ENCODE data around the gene EFHC1. TPM values are rescaled to one million over a fixed set of nuclear protein-coding genes. Genes with fewer than 3 reads are reported as not detected.
A peak's percentile ranks its signal among the peaks of the same experiment; 100 is the strongest.

The EFHC1 gene
- total RNA-seq, 1 donor from 2014 or later: 29.0 TPM

DNA sequence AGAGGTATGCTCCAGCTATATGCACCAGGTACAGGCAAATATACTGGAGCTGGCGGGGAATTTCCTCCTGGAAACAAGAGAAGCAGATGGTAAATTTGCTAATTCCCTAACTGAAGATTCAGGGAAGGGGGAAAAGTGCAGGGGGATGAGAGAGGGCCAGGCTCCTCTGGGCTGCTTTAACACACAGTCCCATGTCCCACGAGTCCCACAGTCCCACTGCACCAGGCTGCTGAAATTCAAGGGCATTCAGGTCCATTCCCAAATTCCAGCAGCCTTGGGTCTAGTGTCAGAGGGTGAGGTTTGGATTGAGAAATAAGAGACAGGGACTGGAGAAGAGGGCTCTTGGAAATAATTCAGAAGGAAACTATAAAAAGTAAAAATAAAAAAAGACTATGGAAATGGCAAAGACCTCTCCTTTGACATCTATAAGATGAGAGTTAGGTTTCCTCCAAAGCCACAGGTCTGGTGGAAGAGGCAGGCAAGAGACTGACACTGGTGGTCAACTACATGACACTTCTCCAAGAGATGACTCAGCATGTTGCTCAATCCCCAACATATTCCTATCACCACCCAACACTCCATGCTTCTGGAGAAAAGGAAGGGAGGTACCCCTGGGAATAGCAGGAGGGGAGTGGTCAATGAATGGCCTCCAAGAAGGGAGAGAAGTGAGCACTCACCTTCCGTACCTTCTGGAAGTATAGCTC is 87.6 kb downstream of the EFHC1 start:
- peaks cover 9% of the 10 kb centered on the region for H3K27me3 Mint-ChIP-seq (ENCODE audit: unreplicated experiment)
- H3K9me3 Mint-ChIP-seq (ENCODE audit: unreplicated experiment): no peaks in the 10 kb centered on the region
- no peak overlapping the region for H3K27ac Mint-ChIP-seq (ENCODE audit: unreplicated experiment)
- DNase-seq (ENCODE audit: low spot score): no peak
- peaks cover 19% of the 10 kb centered on the region for H3K4me1 Mint-ChIP-seq (ENCODE audit: unreplicated experiment)
- TF ChIP-seq, protein P1, sequence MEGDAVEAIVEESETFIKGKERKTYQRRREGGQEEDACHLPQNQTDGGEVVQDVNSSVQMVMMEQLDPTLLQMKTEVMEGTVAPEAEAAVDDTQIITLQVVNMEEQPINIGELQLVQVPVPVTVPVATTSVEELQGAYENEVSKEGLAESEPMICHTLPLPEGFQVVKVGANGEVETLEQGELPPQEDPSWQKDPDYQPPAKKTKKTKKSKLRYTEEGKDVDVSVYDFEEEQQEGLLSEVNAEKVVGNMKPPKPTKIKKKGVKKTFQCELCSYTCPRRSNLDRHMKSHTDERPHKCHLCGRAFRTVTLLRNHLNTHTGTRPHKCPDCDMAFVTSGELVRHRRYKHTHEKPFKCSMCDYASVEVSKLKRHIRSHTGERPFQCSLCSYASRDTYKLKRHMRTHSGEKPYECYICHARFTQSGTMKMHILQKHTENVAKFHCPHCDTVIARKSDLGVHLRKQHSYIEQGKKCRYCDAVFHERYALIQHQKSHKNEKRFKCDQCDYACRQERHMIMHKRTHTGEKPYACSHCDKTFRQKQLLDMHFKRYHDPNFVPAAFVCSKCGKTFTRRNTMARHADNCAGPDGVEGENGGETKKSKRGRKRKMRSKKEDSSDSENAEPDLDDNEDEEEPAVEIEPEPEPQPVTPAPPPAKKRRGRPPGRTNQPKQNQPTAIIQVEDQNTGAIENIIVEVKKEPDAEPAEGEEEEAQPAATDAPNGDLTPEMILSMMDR (IDR thresholded peaks at IDR 0.05; ENCODE audit: unreplicated experiment): no peak
- no peak overlapping the region for H3K4me3 Mint-ChIP-seq (ENCODE audit: unreplicated experiment)
- H3K36me3 Mint-ChIP-seq (ENCODE audit: low read depth, unreplicated experiment): peaks cover 33% of the 10 kb centered on the region

DNA sequence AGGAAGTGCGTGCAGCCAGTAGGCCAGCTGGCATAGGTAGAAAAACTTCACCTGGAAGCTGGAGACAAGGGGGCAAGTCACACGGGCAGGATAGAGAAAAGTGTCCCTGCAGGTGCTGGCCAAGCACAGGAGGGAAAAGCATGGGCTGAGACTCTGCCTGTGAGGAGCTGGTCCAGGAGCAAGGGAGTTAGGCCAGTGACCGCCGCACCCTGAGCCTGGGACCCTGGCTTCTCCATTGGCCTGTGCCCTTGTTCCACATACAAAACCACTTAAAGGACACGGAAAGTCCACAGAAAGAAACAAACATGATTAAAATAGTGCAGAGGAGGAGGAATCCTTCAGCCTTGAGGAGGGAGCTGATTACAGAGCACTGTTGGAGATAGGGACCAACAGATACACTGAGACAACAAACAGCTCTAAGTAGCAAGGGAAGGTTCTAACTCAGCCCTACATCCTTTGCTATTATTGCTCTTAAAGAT is 88.2 kb downstream of the EFHC1 start:
- no peak for DNase-seq (ENCODE audit: low spot score)
- Mint-ChIP-seq H3K27me3 (ENCODE audit: unreplicated experiment) (peaks cover 8% of the 10 kb centered on the region), H3K4me3 (ENCODE audit: unreplicated experiment) (peak overlapping the region; percentile 27), H3K27ac (ENCODE audit: unreplicated experiment) (no peak overlapping the region), H3K9me3 (ENCODE audit: unreplicated experiment) (no peaks in the 10 kb centered on the region), H3K36me3 (ENCODE audit: low read depth, unreplicated experiment) (peaks cover 33% of the 10 kb centered on the region), H3K4me1 (ENCODE audit: unreplicated experiment) (peaks cover 19% of the 10 kb centered on the region)
- TF ChIP-seq, protein P1 (IDR thresholded peaks at IDR 0.05; ENCODE audit: unreplicated experiment): no peak

DNA sequence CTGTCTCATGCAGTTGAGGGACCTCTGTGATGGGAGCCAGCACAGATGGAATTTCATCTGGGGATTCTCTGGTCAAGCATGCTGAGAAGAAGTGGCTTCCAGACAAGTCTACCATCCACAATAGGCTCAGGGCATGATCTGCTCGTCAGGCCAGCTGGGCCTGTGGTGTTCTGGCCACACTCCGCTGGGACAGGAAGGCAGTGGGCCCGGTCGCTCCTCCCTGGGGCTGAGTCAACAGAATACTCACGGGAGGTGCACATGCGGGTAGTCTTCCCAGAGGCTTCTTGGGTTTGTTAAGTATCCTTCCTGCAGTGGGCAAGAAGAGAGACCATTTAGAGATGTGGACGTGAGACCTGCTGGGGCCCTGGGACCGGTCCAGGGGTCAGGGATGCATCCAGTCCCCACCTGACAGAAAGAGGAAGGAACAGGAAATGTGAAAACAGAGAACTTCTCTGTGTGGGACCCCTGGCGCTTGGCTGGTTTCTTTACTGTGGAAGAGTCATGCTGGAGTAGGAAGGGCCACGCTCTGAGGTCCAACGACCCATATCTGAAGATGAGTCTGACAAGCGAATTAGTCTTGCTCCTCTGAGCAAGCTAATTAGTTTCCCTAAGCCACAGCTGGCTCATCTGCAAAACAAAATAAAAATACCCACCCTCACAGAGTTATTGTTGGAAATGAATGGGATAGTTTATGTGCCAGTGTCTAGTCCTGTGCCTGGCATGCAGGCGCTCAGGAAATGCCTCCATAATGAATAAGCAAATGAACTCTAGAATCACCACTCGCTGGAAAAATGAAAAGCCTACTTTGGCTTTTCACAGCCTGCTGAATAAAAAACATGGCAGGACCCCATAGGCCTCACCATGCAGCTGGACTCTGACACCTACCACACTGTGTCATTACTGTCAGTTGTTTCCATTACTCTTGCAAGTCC is 89.4 kb downstream of the EFHC1 start:
- TF ChIP-seq, protein P1 (IDR thresholded peaks at IDR 0.05; ENCODE audit: unreplicated experiment): no peak
- no peak overlapping the region for H3K4me3 Mint-ChIP-seq (ENCODE audit: unreplicated experiment)

GRCh38 chr6:52510213-52510562 is 90.0 kb downstream of the EFHC1 start:
- TF ChIP-seq, protein P1 (IDR thresholded peaks at IDR 0.05; ENCODE audit: unreplicated experiment): no peak
- peaks cover 28% of the 10 kb centered on the region for H3K4me1 Mint-ChIP-seq (ENCODE audit: unreplicated experiment)
- peaks cover 31% of the 10 kb centered on the region for H3K36me3 Mint-ChIP-seq (ENCODE audit: low read depth, unreplicated experiment)
- peak overlapping the region; percentile 35 for H3K4me3 Mint-ChIP-seq (ENCODE audit: unreplicated experiment)
- H3K9me3 Mint-ChIP-seq (ENCODE audit: unreplicated experiment): no peaks in the 10 kb centered on the region
- no peak for DNase-seq (ENCODE audit: low spot score)
- no peak overlapping the region for H3K27ac Mint-ChIP-seq (ENCODE audit: unreplicated experiment)
- peaks cover 5% of the 10 kb centered on the region for H3K27me3 Mint-ChIP-seq (ENCODE audit: unreplicated experiment)

More for the DNA sequence above, 89.4 kb downstream of the EFHC1 start:
- Mint-ChIP-seq H3K9me3 (ENCODE audit: unreplicated experiment) (no peaks in the 10 kb centered on the region), H3K36me3 (ENCODE audit: low read depth, unreplicated experiment) (peaks cover 37% of the 10 kb centered on the region), H3K27me3 (ENCODE audit: unreplicated experiment) (peaks cover 8% of the 10 kb centered on the region), H3K4me1 (ENCODE audit: unreplicated experiment) (peaks cover 25% of the 10 kb centered on the region), H3K27ac (ENCODE audit: unreplicated experiment) (no peak overlapping the region)
- DNase-seq (ENCODE audit: low spot score): no peak
